ENCODE measurements around the gene ZFYVE21. TPM values are rescaled to one million over a fixed set of nuclear protein-coding genes. Genes with fewer than 3 reads are reported as not detected.

Gene ZFYVE21
- total RNA-seq, 1 donor from 2014 or later = 48.1 TPM

DNA sequence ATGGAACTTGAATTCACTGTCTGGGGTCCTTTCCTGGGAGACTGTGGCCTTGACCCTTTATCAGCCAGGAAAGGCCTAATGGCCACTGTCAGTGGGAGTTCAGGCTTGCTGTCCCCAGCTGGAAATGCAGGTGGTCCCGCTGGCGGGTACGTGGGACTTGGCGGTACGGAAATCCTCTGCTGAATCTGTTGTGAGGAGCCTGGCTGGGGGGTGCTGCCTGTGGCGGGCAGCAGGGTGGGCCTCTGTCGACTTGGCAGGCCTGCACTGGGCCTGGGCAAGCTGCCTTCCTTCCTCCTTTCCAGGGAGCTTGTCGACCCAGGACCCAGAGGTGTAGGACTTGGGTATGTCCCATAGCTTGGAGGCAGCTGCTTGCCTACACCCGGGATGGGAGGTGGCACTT is 26.3 kb downstream of the ZFYVE21 start:
- H3K9me3 Mint-ChIP-seq (ENCODE audit: unreplicated experiment) = no peaks in the 10 kb centered on the region
- peaks cover 26% of the 10 kb centered on the region for H3K4me1 Mint-ChIP-seq (ENCODE audit: unreplicated experiment)
- peaks cover 53% of the 10 kb centered on the region for H3K36me3 Mint-ChIP-seq (ENCODE audit: low read depth, unreplicated experiment)
- no peak for TF ChIP-seq CTCF (IDR thresholded peaks at IDR 0.05; ENCODE audit: unreplicated experiment)
- DNase-seq (ENCODE audit: low spot score) = no peak
- no peak overlapping the region for H3K4me3 Mint-ChIP-seq (ENCODE audit: unreplicated experiment)
- peak overlapping the region; percentile 89 for H3K27ac Mint-ChIP-seq (ENCODE audit: unreplicated experiment)
- peaks cover 15% of the 10 kb centered on the region for H3K27me3 Mint-ChIP-seq (ENCODE audit: unreplicated experiment)

GRCh38 chr14:103742499-103743255 is 27.1 kb downstream of the ZFYVE21 start:
- TF ChIP-seq CTCF (IDR thresholded peaks at IDR 0.05; ENCODE audit: unreplicated experiment) = no peak
- DNase-seq (ENCODE audit: low spot score) = no peak
- no peaks in the 10 kb centered on the region for H3K9me3 Mint-ChIP-seq (ENCODE audit: unreplicated experiment)
- peak overlapping the region; percentile 2 for H3K27ac Mint-ChIP-seq (ENCODE audit: unreplicated experiment)
- no peak overlapping the region for H3K4me3 Mint-ChIP-seq (ENCODE audit: unreplicated experiment)
- peaks cover 49% of the 10 kb centered on the region for H3K36me3 Mint-ChIP-seq (ENCODE audit: low read depth, unreplicated experiment)
- peaks cover 26% of the 10 kb centered on the region for H3K4me1 Mint-ChIP-seq (ENCODE audit: unreplicated experiment)
- H3K27me3 Mint-ChIP-seq (ENCODE audit: unreplicated experiment) = peaks cover 13% of the 10 kb centered on the region

DNA sequence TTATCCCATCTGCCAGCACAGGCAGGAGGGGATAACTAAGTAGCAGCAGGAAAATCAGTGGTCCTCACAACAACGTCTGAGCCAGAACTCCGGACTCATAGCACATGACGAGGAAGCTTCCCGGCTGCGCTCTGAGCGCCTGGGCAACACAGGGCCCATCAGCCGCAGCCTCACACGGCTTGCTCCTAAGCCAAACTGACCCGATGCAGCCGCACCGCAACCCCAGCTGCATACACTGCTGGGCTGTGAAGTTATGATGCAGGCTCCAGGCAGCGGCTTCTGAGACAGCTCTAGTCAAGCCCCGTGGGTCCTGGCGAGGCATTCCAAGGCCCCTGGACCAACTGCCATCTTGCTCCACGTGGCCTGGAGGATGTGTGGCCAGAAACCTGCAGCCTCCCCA is 28.1 kb downstream of the ZFYVE21 start:
- Mint-ChIP-seq H3K4me3 (ENCODE audit: unreplicated experiment) (no peak overlapping the region), H3K4me1 (ENCODE audit: unreplicated experiment) (peaks cover 26% of the 10 kb centered on the region), H3K36me3 (ENCODE audit: low read depth, unreplicated experiment) (peaks cover 45% of the 10 kb centered on the region), H3K27ac (ENCODE audit: unreplicated experiment) (no peak overlapping the region), H3K27me3 (ENCODE audit: unreplicated experiment) (peaks cover 8% of the 10 kb centered on the region), H3K9me3 (ENCODE audit: unreplicated experiment) (no peaks in the 10 kb centered on the region)
- no peak for DNase-seq (ENCODE audit: low spot score)
- no peak for TF ChIP-seq CTCF (IDR thresholded peaks at IDR 0.05; ENCODE audit: unreplicated experiment)

DNA sequence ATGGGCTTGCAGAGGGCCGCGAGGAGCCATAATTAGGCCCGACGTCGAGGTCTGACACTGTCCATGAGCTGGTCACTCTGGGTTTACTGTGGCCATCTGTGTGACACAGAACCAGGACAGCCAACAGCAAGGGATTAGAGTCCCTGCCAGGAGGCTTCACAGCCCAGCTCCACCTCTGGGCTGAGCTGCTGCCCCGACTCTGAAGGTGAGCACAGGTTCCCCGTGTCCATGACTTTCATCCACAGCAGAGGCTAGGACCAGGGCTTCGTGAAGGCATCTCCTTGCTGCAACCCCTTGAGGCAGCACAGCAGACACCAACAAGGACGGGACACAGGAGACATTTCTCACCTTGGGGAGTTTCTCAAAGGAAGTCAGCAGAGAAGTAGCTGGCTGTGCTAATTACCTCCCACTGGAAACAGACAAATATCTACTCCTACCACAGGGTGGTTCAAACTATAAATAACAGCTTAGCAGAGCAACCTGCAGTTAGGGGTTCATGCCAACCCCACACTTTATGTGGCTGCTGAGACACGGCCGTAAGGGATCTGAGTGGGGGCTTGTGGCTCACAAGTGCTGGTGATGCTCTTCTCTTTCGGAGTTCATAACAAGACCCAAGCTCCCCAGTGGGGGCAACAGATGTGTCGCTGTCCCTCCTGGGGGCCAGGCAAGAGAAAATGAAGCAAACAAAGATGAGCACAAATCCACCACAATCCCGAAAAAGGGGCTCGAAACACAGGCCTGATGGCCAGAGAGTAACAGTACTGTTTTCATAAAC is 29.2 kb downstream of the ZFYVE21 start:
- no peak for TF ChIP-seq CTCF (IDR thresholded peaks at IDR 0.05; ENCODE audit: unreplicated experiment)
- no peak for DNase-seq (ENCODE audit: low spot score)
- no peak overlapping the region for H3K4me3 Mint-ChIP-seq (ENCODE audit: unreplicated experiment)
- peaks cover 46% of the 10 kb centered on the region for H3K36me3 Mint-ChIP-seq (ENCODE audit: low read depth, unreplicated experiment)
- H3K27me3 Mint-ChIP-seq (ENCODE audit: unreplicated experiment) = peaks cover 4% of the 10 kb centered on the region
- H3K9me3 Mint-ChIP-seq (ENCODE audit: unreplicated experiment) = no peaks in the 10 kb centered on the region
- peaks cover 26% of the 10 kb centered on the region for H3K4me1 Mint-ChIP-seq (ENCODE audit: unreplicated experiment)
- no peak overlapping the region for H3K27ac Mint-ChIP-seq (ENCODE audit: unreplicated experiment)

GRCh38 chr14:103745424-103745823 is 29.8 kb downstream of the ZFYVE21 start:
- H3K9me3 Mint-ChIP-seq (ENCODE audit: unreplicated experiment) = no peaks in the 10 kb centered on the region
- no peak for DNase-seq (ENCODE audit: low spot score)
- no peak overlapping the region for H3K27ac Mint-ChIP-seq (ENCODE audit: unreplicated experiment)
- peaks cover 44% of the 10 kb centered on the region for H3K36me3 Mint-ChIP-seq (ENCODE audit: low read depth, unreplicated experiment)
- TF ChIP-seq CTCF (IDR thresholded peaks at IDR 0.05; ENCODE audit: unreplicated experiment) = no peak
- peaks cover 4% of the 10 kb centered on the region for H3K27me3 Mint-ChIP-seq (ENCODE audit: unreplicated experiment)
- no peak overlapping the region for H3K4me3 Mint-ChIP-seq (ENCODE audit: unreplicated experiment)
- peaks cover 24% of the 10 kb centered on the region for H3K4me1 Mint-ChIP-seq (ENCODE audit: unreplicated experiment)
